Activated naive CD8-positive, alpha-beta T cell treated with anti-CD3 and anti-CD28 coated beads, Interleukin-2, amount 10 ng/mL, durations not matched to agents 7 days and 5 days (primary cell): ENCODE data around the gene ARL15. TPM values are rescaled to one million over a fixed set of nuclear protein-coding genes. Genes with fewer than 3 reads are reported as not detected.

ENCODE experiments used
- ATAC-seq: fragments of 150-1000 bp; cut with Tn5 transposase; one replicate; pipeline ENCODE4 v1.10.0; 2021; ENCODE audit warnings: low read depth, moderate library complexity
- POLR2A ChIA-PET: fragments of 350-600 bp; sonication (Branson Sonifier 250); formaldehyde crosslinking; loops from one replicate; lab custom pipeline; 2021; ENCODE audit warnings: antibody characterized with exemption; lab: Charles Lee
- DNase-seq: peaks from one replicate; pipeline ENCODE4 v3.0.0; 2021
- H3K27ac Mint-ChIP-seq: one replicate; pipeline ENCODE4 v1.8.0; 2022; ENCODE audit warnings: mild to moderate bottlenecking, mixed read lengths
- H3K27me3 Mint-ChIP-seq: one replicate; pipeline ENCODE4 v1.8.0; 2022; ENCODE audit warnings: mild to moderate bottlenecking, moderate library complexity, mixed read lengths
- H3K36me3 Mint-ChIP-seq: one replicate; pipeline ENCODE4 v1.8.0; 2021; ENCODE audit warnings: mild to moderate bottlenecking, mixed read lengths
- H3K4me1 Mint-ChIP-seq: one replicate; pipeline ENCODE4 v1.8.0; 2021; ENCODE audit warnings: mixed read lengths
- H3K4me3 Mint-ChIP-seq: one replicate; pipeline ENCODE4 v1.8.0; 2022; ENCODE audit warnings: mild to moderate bottlenecking, moderate library complexity, mixed read lengths
- H3K9me3 Mint-ChIP-seq: one replicate; pipeline ENCODE4 v1.8.0; 2021; ENCODE audit warnings: mixed read lengths
- total RNA-seq, 2 experiments: library from RNA; stranded (reverse); gene quantifications; one replicate each; pipeline ENCODE4 v1.2.3, GENCODE V29; 2021

The ARL15 gene
- total RNA-seq, 2 experiments from 2014 or later = 9.8 to 12.2 TPM

- Mint-ChIP-seq H3K27me3 (no peaks in the 10 kb centered on the region), H3K4me1 (no peaks in the 10 kb centered on the region), H3K36me3 (no peaks in the 10 kb centered on the region), H3K9me3 (peaks cover 7% of the 10 kb centered on the region), H3K4me3 (no peak overlapping the region), H3K27ac (no peak overlapping the region)
- POLR2A ChIA-PET = no interaction called here
- no peak for DNase-seq
- no peak for ATAC-seq
Observed at GRCh38 chr5:53902296-53902907, 408.0 kb downstream of the ARL15 start.

DNA sequence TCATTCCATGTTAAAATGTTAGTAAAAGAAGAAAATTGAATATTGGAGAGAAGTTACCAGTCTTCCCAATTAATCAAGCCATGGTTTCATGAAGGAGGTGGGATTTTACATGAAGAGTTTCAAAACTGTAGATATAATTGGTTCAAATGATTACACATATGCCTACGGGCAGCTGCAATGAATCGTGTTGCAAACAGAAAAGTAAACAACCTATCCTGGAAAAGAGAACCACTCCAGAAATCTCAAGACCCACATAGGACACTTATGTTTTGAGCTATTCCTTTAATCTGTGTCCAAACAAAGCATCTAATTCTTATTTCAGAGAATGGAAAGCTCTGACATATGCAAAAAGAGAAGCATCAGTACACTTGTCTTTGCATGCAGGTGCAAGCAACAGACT, 409.7 kb downstream of the ARL15 start:
- Mint-ChIP-seq H3K27ac (no peak overlapping the region), H3K4me3 (no peak overlapping the region), H3K4me1 (no peaks in the 10 kb centered on the region), H3K9me3 (peaks cover 7% of the 10 kb centered on the region), H3K27me3 (no peaks in the 10 kb centered on the region), H3K36me3 (no peaks in the 10 kb centered on the region)
- DNase-seq = no peak
- POLR2A ChIA-PET = no interaction called here
- ATAC-seq = no peak

- POLR2A ChIA-PET = no interaction called here
- ATAC-seq (no peak), DNase-seq (no peak)
- no peak overlapping the region for H3K27ac Mint-ChIP-seq
- no peaks in the 10 kb centered on the region for H3K27me3 Mint-ChIP-seq
- H3K36me3 Mint-ChIP-seq = no peaks in the 10 kb centered on the region
- no peak overlapping the region for H3K4me3 Mint-ChIP-seq
- H3K4me1 Mint-ChIP-seq = no peaks in the 10 kb centered on the region
- peaks cover 3% of the 10 kb centered on the region for H3K9me3 Mint-ChIP-seq
Observed at GRCh38 chr5:53895091-53895683, 415.2 kb downstream of the ARL15 start.

- POLR2A ChIA-PET = no interaction called here
- DNase-seq (no peak), ATAC-seq (no peak)
- no peak overlapping the region for H3K27ac Mint-ChIP-seq
- H3K27me3 Mint-ChIP-seq = no peaks in the 10 kb centered on the region
- H3K36me3 Mint-ChIP-seq = no peaks in the 10 kb centered on the region
- H3K4me1 Mint-ChIP-seq = no peaks in the 10 kb centered on the region
- H3K4me3 Mint-ChIP-seq = no peak overlapping the region
- H3K9me3 Mint-ChIP-seq = peaks cover 3% of the 10 kb centered on the region
Observed at GRCh38 chr5:53893626-53894025, 416.7 kb downstream of the ARL15 start.

GRCh38 chr5:53892224-53892623, 418.1 kb downstream of the ARL15 start:
- no peaks in the 10 kb centered on the region for H3K36me3 Mint-ChIP-seq
- DNase-seq = no peak
- H3K4me1 Mint-ChIP-seq = no peaks in the 10 kb centered on the region
- no peaks in the 10 kb centered on the region for H3K27me3 Mint-ChIP-seq
- no peaks in the 10 kb centered on the region for H3K9me3 Mint-ChIP-seq
- ATAC-seq = no peak
- H3K4me3 Mint-ChIP-seq = no peak overlapping the region
- POLR2A ChIA-PET = no interaction called here
- no peak overlapping the region for H3K27ac Mint-ChIP-seq

- Mint-ChIP-seq H3K4me3 (no peak overlapping the region), H3K4me1 (no peaks in the 10 kb centered on the region), H3K27ac (no peak overlapping the region), H3K36me3 (no peaks in the 10 kb centered on the region), H3K9me3 (no peaks in the 10 kb centered on the region), H3K27me3 (no peaks in the 10 kb centered on the region)
- POLR2A ChIA-PET = no interaction called here
- ATAC-seq (no peak), DNase-seq (no peak)
Observed at GRCh38 chr5:53891159-53891558, 419.2 kb downstream of the ARL15 start.

- Mint-ChIP-seq H3K36me3 (no peaks in the 10 kb centered on the region), H3K4me3 (no peak overlapping the region), H3K9me3 (no peaks in the 10 kb centered on the region), H3K4me1 (no peaks in the 10 kb centered on the region), H3K27ac (no peak overlapping the region), H3K27me3 (no peaks in the 10 kb centered on the region)
- no peak for DNase-seq
- no peak for ATAC-seq
- POLR2A ChIA-PET = no interaction called here
Observed at GRCh38 chr5:53890490-53890889, 419.9 kb downstream of the ARL15 start.

GRCh38 chr5:53884844-53885243, 425.5 kb downstream of the ARL15 start:
- Mint-ChIP-seq H3K4me3 (no peak overlapping the region), H3K9me3 (no peaks in the 10 kb centered on the region), H3K27me3 (no peaks in the 10 kb centered on the region), H3K36me3 (no peaks in the 10 kb centered on the region), H3K4me1 (no peaks in the 10 kb centered on the region), H3K27ac (no peak overlapping the region)
- no peak for ATAC-seq
- no peak for DNase-seq
- POLR2A ChIA-PET = no interaction called here

DNA sequence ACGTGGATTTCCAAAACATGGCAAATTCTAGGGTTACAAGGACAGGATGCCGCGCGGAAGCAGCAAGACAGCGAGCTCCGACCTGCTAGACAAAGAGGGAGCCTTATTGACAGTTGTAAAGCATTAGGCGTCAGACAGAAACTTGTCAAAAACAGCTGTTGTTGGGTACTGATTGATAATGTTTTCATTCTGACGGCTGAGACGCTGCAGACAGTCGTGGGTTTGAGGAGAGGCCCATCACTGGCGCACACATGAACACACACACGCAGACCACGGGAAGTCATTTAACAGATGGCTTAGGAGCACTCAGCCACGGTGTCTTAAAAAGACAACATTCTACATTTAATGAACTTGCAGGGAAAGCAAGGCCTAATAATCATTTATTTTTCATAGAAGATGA, 426.0 kb downstream of the ARL15 start:
- no peak overlapping the region for H3K4me3 Mint-ChIP-seq
- POLR2A ChIA-PET = no interaction called here

DNA sequence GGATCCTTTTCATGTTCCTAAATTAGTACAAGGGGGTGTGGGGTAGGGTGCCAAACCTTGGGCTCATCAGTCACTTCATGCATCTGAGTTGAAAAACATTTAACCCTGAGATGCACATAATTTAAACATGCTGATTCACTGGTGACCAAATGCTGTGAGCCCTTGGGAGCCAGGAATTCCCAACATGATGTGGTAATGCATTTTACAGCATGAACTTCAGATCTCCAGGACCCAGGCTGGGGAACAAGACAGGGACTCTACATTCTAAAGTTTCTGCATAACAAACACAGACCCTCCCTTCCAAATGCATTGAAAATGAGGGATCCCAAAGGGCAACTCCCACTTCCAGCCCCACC, 427.7 kb downstream of the ARL15 start:
- no peak for DNase-seq
- ATAC-seq = no peak
- no peaks in the 10 kb centered on the region for H3K27me3 Mint-ChIP-seq

More for the DNA sequence above, 426.0 kb downstream of the ARL15 start:
- Mint-ChIP-seq H3K9me3 (no peaks in the 10 kb centered on the region), H3K27ac (no peak overlapping the region), H3K36me3 (no peaks in the 10 kb centered on the region), H3K4me1 (no peaks in the 10 kb centered on the region), H3K27me3 (no peaks in the 10 kb centered on the region)
- DNase-seq (no peak), ATAC-seq (no peak)

GRCh38 chr5:53882006-53882675, 428.2 kb downstream of the ARL15 start:
- no peaks in the 10 kb centered on the region for H3K4me1 Mint-ChIP-seq
- peaks cover 2% of the 10 kb centered on the region for H3K36me3 Mint-ChIP-seq
- DNase-seq (no peak), ATAC-seq (no peak)
- no peaks in the 10 kb centered on the region for H3K27me3 Mint-ChIP-seq
- H3K9me3 Mint-ChIP-seq = no peaks in the 10 kb centered on the region
- no peak overlapping the region for H3K27ac Mint-ChIP-seq
- POLR2A ChIA-PET = no interaction called here
- H3K4me3 Mint-ChIP-seq = no peak overlapping the region

More for the DNA sequence above, 427.7 kb downstream of the ARL15 start:
- Mint-ChIP-seq H3K9me3 (no peaks in the 10 kb centered on the region), H3K4me1 (no peaks in the 10 kb centered on the region), H3K4me3 (no peak overlapping the region), H3K27ac (no peak overlapping the region), H3K36me3 (peaks cover under 1% of the 10 kb centered on the region)
- POLR2A ChIA-PET = no interaction called here

- H3K36me3 Mint-ChIP-seq = peaks cover 2% of the 10 kb centered on the region
- no peaks in the 10 kb centered on the region for H3K9me3 Mint-ChIP-seq
- POLR2A ChIA-PET = no interaction called here
- no peak for DNase-seq
- no peak overlapping the region for H3K4me3 Mint-ChIP-seq
- H3K4me1 Mint-ChIP-seq = no peaks in the 10 kb centered on the region
- H3K27me3 Mint-ChIP-seq = no peaks in the 10 kb centered on the region
- ATAC-seq = no peak
- no peak overlapping the region for H3K27ac Mint-ChIP-seq
Observed at GRCh38 chr5:53879708-53880323, 430.6 kb downstream of the ARL15 start.

DNA sequence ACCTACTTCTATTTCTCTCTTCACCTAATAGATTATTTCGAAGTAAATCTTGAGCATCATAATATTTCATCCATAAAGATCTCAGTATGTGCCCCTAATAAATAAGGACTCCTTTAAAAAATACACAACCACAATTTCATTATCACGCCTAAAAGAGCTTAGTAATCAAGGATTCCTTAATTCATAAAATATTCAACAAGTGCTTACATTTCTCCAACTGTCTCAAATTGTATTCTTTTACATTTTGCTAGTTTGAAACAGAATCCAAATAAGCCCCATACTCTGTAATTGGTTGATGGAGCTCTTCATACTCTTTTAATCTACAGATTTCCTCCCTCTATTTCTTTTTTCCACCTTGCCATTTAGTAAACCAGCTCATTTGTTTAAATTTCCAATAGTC, 432.4 kb downstream of the ARL15 start:
- DNase-seq = no peak
- peaks cover 2% of the 10 kb centered on the region for H3K36me3 Mint-ChIP-seq
- no peak overlapping the region for H3K4me3 Mint-ChIP-seq
- no peaks in the 10 kb centered on the region for H3K4me1 Mint-ChIP-seq
- H3K9me3 Mint-ChIP-seq = peaks cover 2% of the 10 kb centered on the region
- no peaks in the 10 kb centered on the region for H3K27me3 Mint-ChIP-seq
- POLR2A ChIA-PET = no interaction called here
- no peak for ATAC-seq
- no peak overlapping the region for H3K27ac Mint-ChIP-seq

DNA sequence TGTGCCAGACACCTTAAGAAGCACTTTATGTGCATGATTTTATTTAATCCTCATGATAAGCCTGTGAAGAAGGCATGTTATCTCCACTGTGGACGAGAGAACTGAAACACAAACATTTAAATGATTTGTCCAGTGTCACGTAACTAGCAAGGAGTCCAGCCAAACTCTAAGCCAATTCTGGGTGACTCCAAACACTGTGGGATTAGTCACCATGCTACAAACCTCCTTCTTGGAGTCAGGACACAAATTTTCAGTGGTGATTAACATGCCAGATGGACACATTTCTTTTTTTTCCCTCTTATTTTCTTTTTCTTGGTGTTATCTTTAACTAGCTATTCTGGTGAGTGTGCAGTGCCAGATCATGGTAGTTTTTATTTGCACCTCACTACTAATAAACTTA, 433.1 kb downstream of the ARL15 start:
- Mint-ChIP-seq H3K4me1 (no peaks in the 10 kb centered on the region), H3K36me3 (peaks cover 2% of the 10 kb centered on the region), H3K9me3 (peaks cover 2% of the 10 kb centered on the region), H3K27ac (no peak overlapping the region), H3K4me3 (no peak overlapping the region), H3K27me3 (no peaks in the 10 kb centered on the region)
- no peak for ATAC-seq
- DNase-seq = no peak
- POLR2A ChIA-PET = no interaction called here
